Mucosa of descending colon (tissue), 3 donors: Measurements from ENCODE around the gene MRPL19. TPM values are rescaled to one million over a fixed set of nuclear protein-coding genes. Genes with fewer than 3 reads are reported as not detected.
"Not testable (repeated sequence)": the region's sequence is repeated elsewhere in the genome, so short reads cannot be mapped to it uniquely, and the experiment has no call there.

Experiments used
- ATAC-seq: fragments of 200-7000 bp; cut with Tn5 transposase; one replicate; pipeline ENCODE4 v1.9.1; 2020; ENCODE audit warnings: mild to moderate bottlenecking, moderate library complexity
- DNase-seq, 3 donors: peaks; one replicate each; pipeline ENCODE4 v3.0.0-alpha.2; 2020
- H3K36me3 ChIP-seq: fragments of 200-600 bp; one replicate; pipeline ENCODE4 v1.8.0; 2021; ENCODE audit warnings: low read depth, mild to moderate bottlenecking
- H3K4me1 ChIP-seq: fragments of 200-600 bp; one replicate; pipeline ENCODE4 v1.8.0; 2021; ENCODE audit warnings: low read depth, mild to moderate bottlenecking
- H3K4me3 ChIP-seq: fragments of 200-600 bp; one replicate; pipeline ENCODE4 v1.8.0; 2021; ENCODE audit warnings: mild to moderate bottlenecking
- H3K9me3 ChIP-seq: fragments of 200-600 bp; one replicate; pipeline ENCODE4 v1.8.0; 2021; ENCODE audit warnings: mild to moderate bottlenecking
- CTCF ChIP-seq: fragments of 200-600 bp; IDR thresholded peaks from one replicate; pipeline ENCODE4 v1.8.0; 2022; ENCODE audit warnings: antibody characterized with exemption, mild to moderate bottlenecking
- intact Hi-C, 2 donors: fragments of 100-400 bp; cut with DNase I in 1 of 2; cut with micrococcal nuclease in 1 of 2; formaldehyde crosslinking; loops; one replicate each; pipeline versions ENCODE4 v1.11.0 to v1.11.1; 2022; cut with DNase I, micrococcal nuclease
- total RNA-seq, 3 donors: library from RNA; stranded (reverse); fragmentation: NEBNext Ultra II Directional in 2 of 3; extraction: Animal tissue kit (Norgen Biotek cat#: 25700) in 2 of 3; gene quantifications; one replicate each; pipeline versions ENCODE4 v1.2.1 to v1.2.4, GENCODE V29; 2021 to 2023
- donor health status: DM: no; HTN: no; CAD: no; lungs with moderate emphysema.
- donor health status: DM: no; HTN: no; CAD: no.
- donor health status: DM: no; HTN: yes; CAD: no.

The MRPL19 gene
- total RNA-seq, 3 donors from 2014 or later = 34.6 to 53.3 (median 45.1) TPM

- DNase-seq (no peak), ATAC-seq (no peak)
- H3K36me3 ChIP-seq = no peaks in the 10 kb centered on the region
- no peak overlapping the region for H3K4me3 ChIP-seq
- H3K9me3 ChIP-seq = no peaks in the 10 kb centered on the region
- H3K4me1 ChIP-seq = peaks cover 11% of the 10 kb centered on the region
- intact Hi-C loops = no loop called here
- no peak for TF ChIP-seq CTCF
Observed at GRCh38 chr2:75707901-75708300, 61.3 kb downstream of the MRPL19 start.

GRCh38 chr2:75709297-75709696 lies 62.7 kb downstream of the MRPL19 start:
- no peaks in the 10 kb centered on the region for H3K36me3 ChIP-seq
- H3K4me1 ChIP-seq = peaks cover 11% of the 10 kb centered on the region
- no peak overlapping the region for H3K4me3 ChIP-seq
- intact Hi-C loops = no loop called here
- ATAC-seq (no peak), DNase-seq (no peak)
- no peaks in the 10 kb centered on the region for H3K9me3 ChIP-seq
- TF ChIP-seq CTCF = no peak

GRCh38 chr2:75710220-75710576 lies 63.6 kb downstream of the MRPL19 start:
- Histone ChIP-seq H3K36me3 (no peaks in the 10 kb centered on the region), H3K4me1 (peaks cover 11% of the 10 kb centered on the region), H3K4me3 (peak overlapping the region; percentile 45), H3K9me3 (no peaks in the 10 kb centered on the region)
- TF ChIP-seq CTCF = no peak
- DNase-seq (no peak), ATAC-seq (peak; percentile 43)
- intact Hi-C loops = no loop called here

- peaks cover 11% of the 10 kb centered on the region for H3K4me1 ChIP-seq
- intact Hi-C loops = no loop called here
- DNase-seq (peak; percentile 90 to 93 (median 92)), ATAC-seq (peak; percentile 99)
- H3K4me3 ChIP-seq = peak within 1 kb of the TSS; percentile 45
- H3K36me3 ChIP-seq = no peaks in the 10 kb centered on the region
- H3K9me3 ChIP-seq = no peaks in the 10 kb centered on the region
- TF ChIP-seq CTCF = peak; percentile 51
Observed at GRCh38 chr2:75710577-75711253, 64.1 kb downstream of the MRPL19 start, which contains the start of gene GCFC2. TSS of gene GCFC2 (minus strand) at chr2:75710915. CDS start at chr2:75710855, 60 bp downstream.

GRCh38 chr2:75711590-75711989 lies 65.0 kb downstream of the MRPL19 start:
- intact Hi-C loops, H3K9me3 ChIP-seq, H3K4me3 ChIP-seq, H3K36me3 ChIP-seq, ATAC-seq: not testable (repeated sequence)
- peaks cover 11% of the 10 kb centered on the region for H3K4me1 ChIP-seq
- peak in 2 of 3 donors; percentile 28 to 53 for DNase-seq

GRCh38 chr2:75716406-75716805 lies 69.8 kb downstream of the MRPL19 start:
- DNase-seq = no peak
- intact Hi-C loops = no loop called here
- TF ChIP-seq CTCF = no peak

More at GRCh38 chr2:75716406-75716805, 69.8 kb downstream of the MRPL19 start:
- no peaks in the 10 kb centered on the region for H3K9me3 ChIP-seq
- H3K36me3 ChIP-seq = no peaks in the 10 kb centered on the region
- H3K4me1 ChIP-seq = peaks cover under 1% of the 10 kb centered on the region
- H3K4me3 ChIP-seq = no peak overlapping the region
- ATAC-seq = no peak
